ENCODE measurements around the gene PRAC1.

The PRAC1 gene

DNA sequence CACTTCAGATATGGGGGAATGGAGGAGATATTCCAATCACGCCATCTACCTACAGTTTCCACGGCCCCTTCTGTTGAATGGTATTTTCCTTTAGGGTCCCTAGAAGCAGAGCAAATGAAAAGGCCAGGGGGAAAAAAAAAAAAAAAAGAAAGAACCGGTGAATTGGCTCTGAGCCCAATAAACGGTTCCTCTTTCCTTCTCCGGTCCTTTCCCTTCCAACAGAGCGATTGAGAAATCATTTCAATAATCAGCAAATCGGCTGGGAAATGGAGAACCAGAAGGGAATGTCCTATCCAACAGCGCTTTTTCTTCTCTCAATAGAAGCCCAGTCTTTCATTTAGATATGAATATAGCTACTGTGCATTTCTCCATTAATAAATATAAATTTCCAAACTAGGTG lies 33.0 kb upstream of the PRAC1 start:
- no peak for TF ChIP-seq PPARA (CRISPR knock-in tag; IDR thresholded peaks at IDR 0.05; ENCODE audit: borderline replicate concordance)
- TF ChIP-seq, protein P1, sequence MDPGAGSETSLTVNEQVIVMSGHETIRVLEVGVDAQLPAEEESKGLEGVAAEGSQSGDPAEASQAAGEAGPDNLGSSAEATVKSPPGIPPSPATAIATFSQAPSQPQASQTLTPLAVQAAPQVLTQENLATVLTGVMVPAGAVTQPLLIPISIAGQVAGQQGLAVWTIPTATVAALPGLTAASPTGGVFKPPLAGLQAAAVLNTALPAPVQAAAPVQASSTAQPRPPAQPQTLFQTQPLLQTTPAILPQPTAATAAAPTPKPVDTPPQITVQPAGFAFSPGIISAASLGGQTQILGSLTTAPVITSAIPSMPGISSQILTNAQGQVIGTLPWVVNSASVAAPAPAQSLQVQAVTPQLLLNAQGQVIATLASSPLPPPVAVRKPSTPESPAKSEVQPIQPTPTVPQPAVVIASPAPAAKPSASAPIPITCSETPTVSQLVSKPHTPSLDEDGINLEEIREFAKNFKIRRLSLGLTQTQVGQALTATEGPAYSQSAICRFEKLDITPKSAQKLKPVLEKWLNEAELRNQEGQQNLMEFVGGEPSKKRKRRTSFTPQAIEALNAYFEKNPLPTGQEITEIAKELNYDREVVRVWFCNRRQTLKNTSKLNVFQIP (CRISPR knock-in tag; IDR thresholded peaks at IDR 0.05; ENCODE audit: borderline replicate concordance, low read depth): no peak
- TF ChIP-seq RARB (CRISPR knock-in tag; IDR thresholded peaks at IDR 0.05): no peak
- TF ChIP-seq ISL1 (CRISPR knock-in tag; IDR thresholded peaks at IDR 0.05): no peak
- no peak for TF ChIP-seq SNAI2 (CRISPR knock-in tag; IDR thresholded peaks at IDR 0.05)
- TF ChIP-seq, protein P2, sequence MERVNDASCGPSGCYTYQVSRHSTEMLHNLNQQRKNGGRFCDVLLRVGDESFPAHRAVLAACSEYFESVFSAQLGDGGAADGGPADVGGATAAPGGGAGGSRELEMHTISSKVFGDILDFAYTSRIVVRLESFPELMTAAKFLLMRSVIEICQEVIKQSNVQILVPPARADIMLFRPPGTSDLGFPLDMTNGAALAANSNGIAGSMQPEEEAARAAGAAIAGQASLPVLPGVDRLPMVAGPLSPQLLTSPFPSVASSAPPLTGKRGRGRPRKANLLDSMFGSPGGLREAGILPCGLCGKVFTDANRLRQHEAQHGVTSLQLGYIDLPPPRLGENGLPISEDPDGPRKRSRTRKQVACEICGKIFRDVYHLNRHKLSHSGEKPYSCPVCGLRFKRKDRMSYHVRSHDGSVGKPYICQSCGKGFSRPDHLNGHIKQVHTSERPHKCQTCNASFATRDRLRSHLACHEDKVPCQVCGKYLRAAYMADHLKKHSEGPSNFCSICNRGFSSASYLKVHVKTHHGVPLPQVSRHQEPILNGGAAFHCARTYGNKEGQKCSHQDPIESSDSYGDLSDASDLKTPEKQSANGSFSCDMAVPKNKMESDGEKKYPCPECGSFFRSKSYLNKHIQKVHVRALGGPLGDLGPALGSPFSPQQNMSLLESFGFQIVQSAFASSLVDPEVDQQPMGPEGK (CRISPR knock-in tag; IDR thresholded peaks at IDR 0.05; ENCODE audit: borderline replicate concordance): no peak
- TF ChIP-seq OSR1 (CRISPR knock-in tag; IDR thresholded peaks at IDR 0.05): no peak
- no peak for TF ChIP-seq TCF4 (CRISPR knock-in tag; IDR thresholded peaks at IDR 0.05; ENCODE audit: borderline replicate concordance)
- TF ChIP-seq, protein P3, sequence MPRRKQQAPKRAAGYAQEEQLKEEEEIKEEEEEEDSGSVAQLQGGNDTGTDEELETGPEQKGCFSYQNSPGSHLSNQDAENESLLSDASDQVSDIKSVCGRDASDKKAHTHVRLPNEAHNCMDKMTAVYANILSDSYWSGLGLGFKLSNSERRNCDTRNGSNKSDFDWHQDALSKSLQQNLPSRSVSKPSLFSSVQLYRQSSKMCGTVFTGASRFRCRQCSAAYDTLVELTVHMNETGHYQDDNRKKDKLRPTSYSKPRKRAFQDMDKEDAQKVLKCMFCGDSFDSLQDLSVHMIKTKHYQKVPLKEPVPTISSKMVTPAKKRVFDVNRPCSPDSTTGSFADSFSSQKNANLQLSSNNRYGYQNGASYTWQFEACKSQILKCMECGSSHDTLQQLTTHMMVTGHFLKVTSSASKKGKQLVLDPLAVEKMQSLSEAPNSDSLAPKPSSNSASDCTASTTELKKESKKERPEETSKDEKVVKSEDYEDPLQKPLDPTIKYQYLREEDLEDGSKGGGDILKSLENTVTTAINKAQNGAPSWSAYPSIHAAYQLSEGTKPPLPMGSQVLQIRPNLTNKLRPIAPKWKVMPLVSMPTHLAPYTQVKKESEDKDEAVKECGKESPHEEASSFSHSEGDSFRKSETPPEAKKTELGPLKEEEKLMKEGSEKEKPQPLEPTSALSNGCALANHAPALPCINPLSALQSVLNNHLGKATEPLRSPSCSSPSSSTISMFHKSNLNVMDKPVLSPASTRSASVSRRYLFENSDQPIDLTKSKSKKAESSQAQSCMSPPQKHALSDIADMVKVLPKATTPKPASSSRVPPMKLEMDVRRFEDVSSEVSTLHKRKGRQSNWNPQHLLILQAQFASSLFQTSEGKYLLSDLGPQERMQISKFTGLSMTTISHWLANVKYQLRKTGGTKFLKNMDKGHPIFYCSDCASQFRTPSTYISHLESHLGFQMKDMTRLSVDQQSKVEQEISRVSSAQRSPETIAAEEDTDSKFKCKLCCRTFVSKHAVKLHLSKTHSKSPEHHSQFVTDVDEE (CRISPR knock-in tag; IDR thresholded peaks at IDR 0.05): no peak
- TF ChIP-seq ZNF70 (CRISPR knock-in tag; IDR thresholded peaks at IDR 0.05): no peak
- ATAC-seq: no peak

DNA sequence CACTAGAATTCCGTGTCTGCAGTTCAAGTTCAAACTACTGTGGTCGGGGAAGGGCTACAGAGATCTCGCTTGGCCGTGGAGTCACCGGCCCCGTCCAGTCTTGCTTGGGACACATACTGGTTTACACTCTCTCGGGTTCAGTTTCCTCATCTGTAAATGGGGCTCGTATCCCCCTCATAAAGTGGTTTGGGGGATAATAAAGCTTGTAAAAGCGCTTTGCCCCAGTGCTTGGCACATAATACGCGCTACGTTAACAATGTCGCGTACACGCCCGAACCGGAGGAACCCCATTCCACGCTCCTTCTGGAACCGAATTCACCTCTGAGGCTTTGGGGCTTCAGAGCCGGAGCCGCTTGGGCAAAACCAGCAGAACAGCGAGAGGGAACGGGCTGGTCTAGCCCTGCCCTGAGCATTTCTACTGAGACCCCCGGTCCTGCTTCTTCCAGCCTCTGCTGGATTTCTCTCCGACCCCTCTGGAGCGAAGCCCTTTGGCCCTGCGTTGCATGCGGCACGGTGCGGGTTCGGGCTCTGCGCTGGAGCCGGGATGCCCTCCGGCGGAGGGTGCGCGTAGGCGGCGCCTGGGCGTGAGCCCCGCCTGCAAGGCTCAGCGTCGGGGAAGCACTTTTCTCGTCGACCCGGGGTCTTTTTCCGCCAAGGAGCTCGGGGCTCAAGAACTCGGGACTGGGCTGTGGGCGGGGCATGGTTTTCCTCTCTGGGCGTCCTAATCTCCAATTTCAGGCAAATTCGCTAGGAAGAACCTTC lies 32.4 kb upstream of the PRAC1 start:
- TF ChIP-seq PPARA (CRISPR knock-in tag; IDR thresholded peaks at IDR 0.05; ENCODE audit: borderline replicate concordance) (no peak), RARB (CRISPR knock-in tag; IDR thresholded peaks at IDR 0.05) (no peak), TCF4 (CRISPR knock-in tag; IDR thresholded peaks at IDR 0.05; ENCODE audit: borderline replicate concordance) (no peak), ZNF8 (CRISPR knock-in tag; IDR thresholded peaks at IDR 0.05) (no peak), TOX (CRISPR knock-in tag; IDR thresholded peaks at IDR 0.05; ENCODE audit: borderline replicate concordance) (no peak), OSR1 (CRISPR knock-in tag; IDR thresholded peaks at IDR 0.05) (no peak), ZFP30 (CRISPR knock-in tag; IDR thresholded peaks at IDR 0.05) (no peak), ESRRG (CRISPR knock-in tag; IDR thresholded peaks at IDR 0.05) (no peak), ZFP3 (CRISPR knock-in tag; IDR thresholded peaks at IDR 0.05) (no peak), ZNF565 (CRISPR knock-in tag; conservative IDR thresholded peaks at IDR 0.05; ENCODE audit: low read depth) (no peak), CSDC2 (CRISPR knock-in tag; IDR thresholded peaks at IDR 0.05) (no peak)
- TF ChIP-seq, protein P4, sequence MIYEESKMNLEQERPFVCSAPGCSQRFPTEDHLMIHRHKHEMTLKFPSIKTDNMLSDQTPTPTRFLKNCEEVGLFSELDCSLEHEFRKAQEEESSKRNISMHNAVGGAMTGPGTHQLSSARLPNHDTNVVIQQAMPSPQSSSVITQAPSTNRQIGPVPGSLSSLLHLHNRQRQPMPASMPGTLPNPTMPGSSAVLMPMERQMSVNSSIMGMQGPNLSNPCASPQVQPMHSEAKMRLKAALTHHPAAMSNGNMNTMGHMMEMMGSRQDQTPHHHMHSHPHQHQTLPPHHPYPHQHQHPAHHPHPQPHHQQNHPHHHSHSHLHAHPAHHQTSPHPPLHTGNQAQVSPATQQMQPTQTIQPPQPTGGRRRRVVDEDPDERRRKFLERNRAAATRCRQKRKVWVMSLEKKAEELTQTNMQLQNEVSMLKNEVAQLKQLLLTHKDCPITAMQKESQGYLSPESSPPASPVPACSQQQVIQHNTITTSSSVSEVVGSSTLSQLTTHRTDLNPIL (CRISPR knock-in tag; IDR thresholded peaks at IDR 0.05; ENCODE audit: low read depth): no peak
- TF ChIP-seq, protein P3 (CRISPR knock-in tag; IDR thresholded peaks at IDR 0.05): no peak
- TF ChIP-seq, protein P5, sequence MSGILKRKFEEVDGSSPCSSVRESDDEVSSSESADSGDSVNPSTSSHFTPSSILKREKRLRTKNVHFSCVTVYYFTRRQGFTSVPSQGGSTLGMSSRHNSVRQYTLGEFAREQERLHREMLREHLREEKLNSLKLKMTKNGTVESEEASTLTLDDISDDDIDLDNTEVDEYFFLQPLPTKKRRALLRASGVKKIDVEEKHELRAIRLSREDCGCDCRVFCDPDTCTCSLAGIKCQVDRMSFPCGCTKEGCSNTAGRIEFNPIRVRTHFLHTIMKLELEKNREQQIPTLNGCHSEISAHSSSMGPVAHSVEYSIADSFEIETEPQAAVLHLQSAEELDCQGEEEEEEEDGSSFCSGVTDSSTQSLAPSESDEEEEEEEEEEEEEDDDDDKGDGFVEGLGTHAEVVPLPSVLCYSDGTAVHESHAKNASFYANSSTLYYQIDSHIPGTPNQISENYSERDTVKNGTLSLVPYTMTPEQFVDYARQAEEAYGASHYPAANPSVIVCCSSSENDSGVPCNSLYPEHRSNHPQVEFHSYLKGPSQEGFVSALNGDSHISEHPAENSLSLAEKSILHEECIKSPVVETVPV (CRISPR knock-in tag; IDR thresholded peaks at IDR 0.05): no peak
- peak; percentile 5; the same call in 2 of the 3 replicates for ATAC-seq

Measured in SK-N-SH treated with all-trans-retinoic acid at 6 μM for 48 hours (cell line).